ENCODE data around the gene UBE2D3. TPM values are rescaled to one million over a fixed set of nuclear protein-coding genes. Genes with fewer than 3 reads are reported as not detected.
A peak's percentile ranks its signal among the peaks of the same experiment; 100 is the strongest.

Gene UBE2D3
- polyA plus RNA-seq, 1 donor from 2014 or later = 373 TPM

DNA sequence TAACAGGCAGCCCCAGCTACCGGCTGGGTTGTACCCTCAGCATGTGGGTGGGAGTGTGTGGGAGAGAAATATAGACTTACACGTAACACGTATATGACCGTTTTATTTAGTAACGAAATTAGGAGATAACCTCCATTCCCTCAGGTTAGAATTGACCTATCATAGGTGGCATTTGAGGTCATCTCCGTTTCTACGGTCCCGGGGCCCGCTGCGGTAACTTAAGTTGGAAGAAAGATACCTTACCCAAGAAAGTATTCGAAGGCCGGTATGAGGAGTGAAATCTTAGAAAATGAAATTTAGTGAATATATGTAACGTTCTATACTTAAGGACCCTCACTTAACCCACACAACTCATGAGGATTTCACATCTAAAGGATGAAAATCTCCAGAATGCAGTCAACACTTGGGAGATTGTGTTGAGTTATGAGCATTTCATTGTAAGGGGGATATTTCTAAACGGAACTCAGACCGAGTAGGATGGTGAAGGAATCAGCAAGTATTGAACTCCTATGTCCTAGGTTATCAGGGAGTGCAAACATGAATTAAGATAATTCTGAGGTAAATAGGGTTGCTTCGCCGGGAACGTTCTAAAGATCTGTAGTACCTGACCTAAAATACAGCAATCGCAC lies 42.3 kb upstream of the UBE2D3 start:
- peaks cover 24% of the 10 kb centered on the region for H3K79me2 ChIP-seq (replicated peaks; ENCODE audit: insufficient read depth, low read length)
- peak overlapping the region; percentile 70 for H3K4me3 ChIP-seq (ENCODE audit: low read length)
- peak overlapping the region; percentile 93 for H3K27ac ChIP-seq (ENCODE audit: low read length)
- H3K9ac ChIP-seq (ENCODE audit: low read length) = peak overlapping the region; percentile 92
- H4K20me1 ChIP-seq (ENCODE audit: insufficient read depth) = no peaks in the 10 kb centered on the region
- H3K4me2 ChIP-seq (ENCODE audit: low read length) = peak overlapping the region; percentile 97
- H3K36me3 ChIP-seq (ENCODE audit: insufficient read depth, low read length) = no peaks in the 10 kb centered on the region
- peaks cover 9% of the 10 kb centered on the region for H3F3A ChIP-seq (ENCODE audit: insufficient read depth, low read length, poor library complexity, severe bottlenecking)
- peak overlapping the region; percentile 89 for H2AFZ ChIP-seq (ENCODE audit: low read depth, low read length)
- no peaks in the 10 kb centered on the region for H3K9me3 ChIP-seq (ENCODE audit: low read length)
- TF ChIP-seq SMC3 (conservative IDR thresholded peaks at IDR 0.05; ENCODE audit: poor library complexity) (no peak), EP300 (conservative IDR thresholded peaks at IDR 0.05; ENCODE audit: poor library complexity, severe bottlenecking) (no peak), RAD21 (conservative IDR thresholded peaks at IDR 0.05) (no peak), MXI1 (conservative IDR thresholded peaks at IDR 0.05; ENCODE audit: poor library complexity, severe bottlenecking) (no peak), EZH2 (IDR thresholded peaks at IDR 0.05; ENCODE audit: borderline replicate concordance, insufficient read depth, low read length, poor library complexity, severe bottlenecking) (no peak), TAF1 (IDR thresholded peaks at IDR 0.05; ENCODE audit: low read depth) (no peak), POLR2AphosphoS5 (IDR thresholded peaks at IDR 0.05) (no peak)
- TF ChIP-seq, protein P1, sequence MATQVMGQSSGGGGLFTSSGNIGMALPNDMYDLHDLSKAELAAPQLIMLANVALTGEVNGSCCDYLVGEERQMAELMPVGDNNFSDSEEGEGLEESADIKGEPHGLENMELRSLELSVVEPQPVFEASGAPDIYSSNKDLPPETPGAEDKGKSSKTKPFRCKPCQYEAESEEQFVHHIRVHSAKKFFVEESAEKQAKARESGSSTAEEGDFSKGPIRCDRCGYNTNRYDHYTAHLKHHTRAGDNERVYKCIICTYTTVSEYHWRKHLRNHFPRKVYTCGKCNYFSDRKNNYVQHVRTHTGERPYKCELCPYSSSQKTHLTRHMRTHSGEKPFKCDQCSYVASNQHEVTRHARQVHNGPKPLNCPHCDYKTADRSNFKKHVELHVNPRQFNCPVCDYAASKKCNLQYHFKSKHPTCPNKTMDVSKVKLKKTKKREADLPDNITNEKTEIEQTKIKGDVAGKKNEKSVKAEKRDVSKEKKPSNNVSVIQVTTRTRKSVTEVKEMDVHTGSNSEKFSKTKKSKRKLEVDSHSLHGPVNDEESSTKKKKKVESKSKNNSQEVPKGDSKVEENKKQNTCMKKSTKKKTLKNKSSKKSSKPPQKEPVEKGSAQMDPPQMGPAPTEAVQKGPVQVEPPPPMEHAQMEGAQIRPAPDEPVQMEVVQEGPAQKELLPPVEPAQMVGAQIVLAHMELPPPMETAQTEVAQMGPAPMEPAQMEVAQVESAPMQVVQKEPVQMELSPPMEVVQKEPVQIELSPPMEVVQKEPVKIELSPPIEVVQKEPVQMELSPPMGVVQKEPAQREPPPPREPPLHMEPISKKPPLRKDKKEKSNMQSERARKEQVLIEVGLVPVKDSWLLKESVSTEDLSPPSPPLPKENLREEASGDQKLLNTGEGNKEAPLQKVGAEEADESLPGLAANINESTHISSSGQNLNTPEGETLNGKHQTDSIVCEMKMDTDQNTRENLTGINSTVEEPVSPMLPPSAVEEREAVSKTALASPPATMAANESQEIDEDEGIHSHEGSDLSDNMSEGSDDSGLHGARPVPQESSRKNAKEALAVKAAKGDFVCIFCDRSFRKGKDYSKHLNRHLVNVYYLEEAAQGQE (IDR thresholded peaks at IDR 0.05; ENCODE audit: borderline replicate concordance) = no peak
- TF ChIP-seq, protein P2, sequence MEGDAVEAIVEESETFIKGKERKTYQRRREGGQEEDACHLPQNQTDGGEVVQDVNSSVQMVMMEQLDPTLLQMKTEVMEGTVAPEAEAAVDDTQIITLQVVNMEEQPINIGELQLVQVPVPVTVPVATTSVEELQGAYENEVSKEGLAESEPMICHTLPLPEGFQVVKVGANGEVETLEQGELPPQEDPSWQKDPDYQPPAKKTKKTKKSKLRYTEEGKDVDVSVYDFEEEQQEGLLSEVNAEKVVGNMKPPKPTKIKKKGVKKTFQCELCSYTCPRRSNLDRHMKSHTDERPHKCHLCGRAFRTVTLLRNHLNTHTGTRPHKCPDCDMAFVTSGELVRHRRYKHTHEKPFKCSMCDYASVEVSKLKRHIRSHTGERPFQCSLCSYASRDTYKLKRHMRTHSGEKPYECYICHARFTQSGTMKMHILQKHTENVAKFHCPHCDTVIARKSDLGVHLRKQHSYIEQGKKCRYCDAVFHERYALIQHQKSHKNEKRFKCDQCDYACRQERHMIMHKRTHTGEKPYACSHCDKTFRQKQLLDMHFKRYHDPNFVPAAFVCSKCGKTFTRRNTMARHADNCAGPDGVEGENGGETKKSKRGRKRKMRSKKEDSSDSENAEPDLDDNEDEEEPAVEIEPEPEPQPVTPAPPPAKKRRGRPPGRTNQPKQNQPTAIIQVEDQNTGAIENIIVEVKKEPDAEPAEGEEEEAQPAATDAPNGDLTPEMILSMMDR (IDR thresholded peaks at IDR 0.05; ENCODE audit: poor library complexity, severe bottlenecking) = no peak
- no peaks in the 10 kb centered on the region for H3K27me3 ChIP-seq (ENCODE audit: insufficient read depth, low read depth, low read length)
- H3K9me2 ChIP-seq (ENCODE audit: insufficient read depth, low read length) = no peaks in the 10 kb centered on the region

DNA sequence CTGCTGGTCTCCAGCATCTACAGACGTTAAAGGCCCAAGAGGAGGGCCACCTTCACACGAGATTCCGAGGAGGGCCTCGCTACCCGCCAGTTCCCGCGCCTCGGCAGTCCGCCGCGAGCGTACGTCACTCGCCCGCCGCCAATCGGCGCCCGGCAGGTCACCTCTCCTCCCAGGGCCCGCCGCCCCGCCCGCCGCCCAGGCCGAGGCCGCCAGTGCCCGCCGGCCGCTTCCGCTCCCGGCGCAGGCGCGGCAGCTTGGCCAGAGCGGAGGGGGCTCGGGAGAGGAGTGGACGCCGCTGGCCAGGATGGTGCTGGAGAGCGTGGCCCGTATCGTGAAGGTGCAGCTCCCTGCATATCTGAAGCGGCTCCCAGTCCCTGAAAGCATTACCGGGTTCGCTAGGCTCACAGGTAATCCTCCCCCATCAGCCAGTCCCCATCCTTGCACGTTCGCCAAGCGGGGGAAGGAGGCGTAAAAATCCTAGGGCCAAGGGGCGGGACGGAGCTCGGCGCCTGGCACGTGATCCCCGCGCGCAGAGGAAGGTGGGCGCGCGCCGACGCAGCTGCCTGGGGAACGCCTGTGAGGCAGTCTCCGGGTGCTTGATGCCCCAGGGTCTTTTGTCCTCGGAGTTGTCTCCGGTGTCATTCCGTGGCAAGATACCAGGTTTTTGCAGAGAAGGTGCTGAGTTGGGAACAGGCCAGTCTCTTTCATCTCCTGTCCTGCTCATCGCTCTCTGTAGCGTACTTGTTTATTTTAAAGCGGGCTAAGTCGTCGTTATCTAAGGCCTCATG lies 41.6 kb upstream of the UBE2D3 start, which contains the start of gene CISD2:
CISD2 (plus strand) TSS at position 212 of the 788 bp plus-strand sequence; CDS start at position 305, 93 bp downstream.
- Histone ChIP-seq H3K4me2 (ENCODE audit: low read length) (peak within 1 kb of the TSS; percentile 97), H2AFZ (ENCODE audit: low read depth, low read length) (peak within 1 kb of the TSS; percentile 89), H3K9me3 (ENCODE audit: low read length) (no peaks in the 10 kb centered on the region), H3K36me3 (ENCODE audit: insufficient read depth, low read length) (no peaks in the 10 kb centered on the region), H3K9me2 (ENCODE audit: insufficient read depth, low read length) (no peaks in the 10 kb centered on the region), H3K79me2 (replicated peaks; ENCODE audit: insufficient read depth, low read length) (peaks cover 23% of the 10 kb centered on the region), H3K9ac (ENCODE audit: low read length) (peak within 1 kb of the TSS; percentile 92), H3F3A (ENCODE audit: insufficient read depth, low read length, poor library complexity, severe bottlenecking) (peaks cover 9% of the 10 kb centered on the region), H3K27ac (ENCODE audit: low read length) (peak within 1 kb of the TSS; percentile 93), H3K27me3 (ENCODE audit: insufficient read depth, low read depth, low read length) (no peaks in the 10 kb centered on the region), H4K20me1 (ENCODE audit: insufficient read depth) (no peaks in the 10 kb centered on the region), H3K4me3 (ENCODE audit: low read length) (peak within 1 kb of the TSS; percentile 70)
- TF ChIP-seq, protein P1 (IDR thresholded peaks at IDR 0.05; ENCODE audit: borderline replicate concordance) = peak; percentile 85
- TF ChIP-seq MXI1 (conservative IDR thresholded peaks at IDR 0.05; ENCODE audit: poor library complexity, severe bottlenecking) (peak; percentile 83), EZH2 (IDR thresholded peaks at IDR 0.05; ENCODE audit: borderline replicate concordance, insufficient read depth, low read length, poor library complexity, severe bottlenecking) (no peak), SMC3 (conservative IDR thresholded peaks at IDR 0.05; ENCODE audit: poor library complexity) (peak; percentile 61), TAF1 (IDR thresholded peaks at IDR 0.05; ENCODE audit: low read depth) (peak; percentile 81), EP300 (conservative IDR thresholded peaks at IDR 0.05; ENCODE audit: poor library complexity, severe bottlenecking) (peak; percentile 76), RAD21 (conservative IDR thresholded peaks at IDR 0.05) (peak; percentile 49), POLR2AphosphoS5 (IDR thresholded peaks at IDR 0.05) (peak; percentile 94)
- TF ChIP-seq, protein P2 (IDR thresholded peaks at IDR 0.05; ENCODE audit: poor library complexity, severe bottlenecking) = peak; percentile 41

Measured in neural cell (in vitro differentiated cells).